ENCODE results near the gene RBM24.
"Not testable (repeated sequence)": the region's sequence is repeated elsewhere in the genome, so short reads cannot be mapped to it uniquely, and the experiment has no call there.

Gene RBM24

GRCh38 chr6:17311595-17312311, 30.6 kb downstream of the RBM24 start:
- DNase-seq (ENCODE audit: low read depth), result peak; percentile 74
- no peak overlapping the region for H3K4me3 ChIP-seq (replicated peaks; ENCODE audit: low read depth, low read length)
- TF ChIP-seq CTCF (IDR thresholded peaks at IDR 0.05; ENCODE audit: low read length, missing control alignments), result no peak

- not testable (repeated sequence) for DNase-seq (ENCODE audit: low read depth); H3K4me3 ChIP-seq (replicated peaks; ENCODE audit: low read depth, low read length)
Observed at GRCh38 chr6:17313238-17313637, 32.1 kb downstream of the RBM24 start.

GRCh38 chr6:17313971-17314370, 32.8 kb downstream of the RBM24 start:
- no peak overlapping the region for H3K4me3 ChIP-seq (replicated peaks; ENCODE audit: low read depth, low read length)
- no peak for TF ChIP-seq CTCF (IDR thresholded peaks at IDR 0.05; ENCODE audit: low read length, missing control alignments)
- no peak for DNase-seq (ENCODE audit: low read depth)

GRCh38 chr6:17315262-17315661, 34.1 kb downstream of the RBM24 start:
- no peak for TF ChIP-seq CTCF (IDR thresholded peaks at IDR 0.05; ENCODE audit: low read length, missing control alignments)
- no peak for DNase-seq (ENCODE audit: low read depth)
- no peak overlapping the region for H3K4me3 ChIP-seq (replicated peaks; ENCODE audit: low read depth, low read length)

- no peak for DNase-seq (ENCODE audit: low read depth)
- TF ChIP-seq CTCF (IDR thresholded peaks at IDR 0.05; ENCODE audit: low read length, missing control alignments), result no peak
Observed at GRCh38 chr6:17318435-17319165, 37.4 kb downstream of the RBM24 start.

GRCh38 chr6:17320266-17320665, 39.1 kb downstream of the RBM24 start:
- not testable (repeated sequence) for H3K4me3 ChIP-seq (replicated peaks; ENCODE audit: low read depth, low read length); DNase-seq (ENCODE audit: low read depth)

More at GRCh38 chr6:17318435-17319165, 37.4 kb downstream of the RBM24 start:
- no peak overlapping the region for H3K4me3 ChIP-seq (replicated peaks; ENCODE audit: low read depth, low read length)

- no peak for TF ChIP-seq CTCF (IDR thresholded peaks at IDR 0.05; ENCODE audit: low read length, missing control alignments)
- no peak for DNase-seq (ENCODE audit: low read depth)
- no peak overlapping the region for H3K4me3 ChIP-seq (replicated peaks; ENCODE audit: low read depth, low read length)
Observed at GRCh38 chr6:17331238-17331637, 50.1 kb downstream of the RBM24 start.

GRCh38 chr6:17334265-17334664, 53.1 kb downstream of the RBM24 start:
- no peak for TF ChIP-seq CTCF (IDR thresholded peaks at IDR 0.05; ENCODE audit: low read length, missing control alignments)
- no peak for DNase-seq (ENCODE audit: low read depth)
- H3K4me3 ChIP-seq (replicated peaks; ENCODE audit: low read depth, low read length), result no peak overlapping the region

Data from fibroblast of pulmonary artery (primary cell).